SK-N-SH (cell line): ENCODE measurements around the gene CPNE4. TPM values are rescaled to one million over a fixed set of nuclear protein-coding genes. Genes with fewer than 3 reads are reported as not detected.

Experiments
- CTCF ChIA-PET: fragments of 300-600, 350-600 bp; formaldehyde crosslinking; extraction: SDS; loops from one replicate; lab custom pipeline; 2021; lab: Yijun Ruan, JAX
- POLR2A ChIA-PET: fragments of 350-600 bp; sonication (Branson Sonifier 250); formaldehyde crosslinking; extraction: SDS; loops from one replicate; lab custom pipeline; 2020; ENCODE audit warnings: antibody characterized with exemption, inconsistent platforms; lab: Yijun Ruan, JAX
- DNase-seq: peaks from one replicate; pipeline ENCODE4 v3.0.0; 2012
- H2AFZ ChIP-seq: fragments of 200-600 bp; sonication (generic); 2 replicates; pipeline ENCODE4 v1.8.1; 2016; ENCODE audit warnings: antibody characterized with exemption, mild to moderate bottlenecking, low read depth
- H3F3A ChIP-seq: fragments of 200-600 bp; sonication (generic); replicated peaks from 2 replicates; pipeline ENCODE3; 2016; ENCODE audit warnings: antibody characterized with exemption, mild to moderate bottlenecking; ENCODE audit not compliant: insufficient read depth
- H3K27ac ChIP-seq, 2 experiments: fragments of 200-500 bp in 1 of 2; fragments of 200-600 bp in 1 of 2; sonication (Bioruptor generic) in 1 of 2; sonication (generic), shearing (Covaris generic) in 1 of 2; 2 replicates each; pipeline versions ENCODE4 v1.5.1 to v1.6.1; 2014 to 2016; ENCODE audit warnings: low read depth in 2 of 2, inconsistent platforms in 1 of 2, low read length in 1 of 2, mild to moderate bottlenecking in 1 of 2, mixed read lengths in 1 of 2
- H3K27me3 ChIP-seq: fragments of 200-600 bp; sonication (generic), shearing (Covaris generic); 2 replicates; pipeline ENCODE4 v1.6.1; 2016; ENCODE audit warnings: mixed run types; ENCODE audit not compliant: insufficient read depth
- H3K36me3 ChIP-seq, 2 experiments: fragments of 200-500 bp in 1 of 2; fragments of 200-600 bp in 1 of 2; sonication (Bioruptor generic) in 1 of 2; sonication (generic) in 1 of 2; replicated peaks in 1 of 2; 2 replicates each; pipeline versions ENCODE3 to v1.5.1; 2014 to 2016; ENCODE audit warnings: low read length in 1 of 2, mild to moderate bottlenecking in 1 of 2; ENCODE audit not compliant: insufficient read depth in 2 of 2, control insufficient read depth in 1 of 2
- H3K4me1 ChIP-seq, 2 experiments: fragments of 200-500 bp in 1 of 2; fragments of 200-600 bp in 1 of 2; sonication (Bioruptor generic) in 1 of 2; sonication (generic), shearing (Covaris generic) in 1 of 2; 2 replicates each; pipeline versions ENCODE4 v1.5.1 to v1.6.1; 2014 to 2016; ENCODE audit warnings: low read depth in 1 of 2, low read length in 1 of 2, mixed run types in 1 of 2; ENCODE audit not compliant: insufficient read depth in 2 of 2, control insufficient read depth in 1 of 2
- H3K4me2 ChIP-seq: fragments of 200-600 bp; sonication (generic), shearing (Covaris generic); 2 replicates; pipeline ENCODE4 v1.6.1; 2017; ENCODE audit warnings: mixed run types
- H3K4me3 ChIP-seq, 2 experiments: fragments of 200-500 bp in 1 of 2; fragments of 200-600 bp in 1 of 2; sonication (Bioruptor generic) in 1 of 2; sonication (generic), shearing (Covaris generic) in 1 of 2; 2 replicates each; pipeline versions ENCODE4 v1.5.1 to v1.8.1; 2014 to 2016; ENCODE audit warnings: low read depth in 2 of 2, inconsistent platforms in 1 of 2, low read length in 1 of 2, mild to moderate bottlenecking in 1 of 2, mixed read lengths in 1 of 2, moderate library complexity in 1 of 2
- H3K79me2 ChIP-seq: fragments of 200-600 bp; sonication (generic); 2 replicates; pipeline ENCODE4 v1.8.1; 2017; ENCODE audit warnings: mild to moderate bottlenecking; ENCODE audit not compliant: insufficient read depth
- H3K9ac ChIP-seq: fragments of 200-600 bp; sonication (generic); 2 replicates; pipeline ENCODE4 v1.6.1; 2017; ENCODE audit warnings: mixed run types
- H3K9me2 ChIP-seq: fragments of 200-600 bp; sonication (generic); 2 replicates; pipeline ENCODE4 v1.6.1; 2017; ENCODE audit warnings: mixed run types
- H3K9me3 ChIP-seq: fragments of 200-600 bp; sonication (generic); 2 replicates; pipeline ENCODE4 v1.6.1; 2017; ENCODE audit warnings: mixed run types, mild to moderate bottlenecking, moderate library complexity
- H4K20me1 ChIP-seq: fragments of 200-600 bp; sonication (generic); 2 replicates; pipeline ENCODE4 v1.6.1; 2017; ENCODE audit warnings: mild to moderate bottlenecking, mixed run types; ENCODE audit not compliant: insufficient read depth
- ELF1 ChIP-seq: IDR thresholded peaks from 2 replicates; pipeline ENCODE4 v1.4.0; 2012
- RAD21 ChIP-seq: IDR thresholded peaks from 2 replicates; pipeline ENCODE4 v1.6.1; 2012; ENCODE audit warnings: mild to moderate bottlenecking, low read length
- SMC3 ChIP-seq: IDR thresholded peaks from 2 replicates; pipeline ENCODE4 v1.6.1; 2012; ENCODE audit warnings: low read depth, low read length, improper control_type of control experiment
- TCF12 ChIP-seq: IDR thresholded peaks from 2 replicates; pipeline ENCODE4 v1.4.0; 2012
- WGBS: methylation state at CpG from one replicate; pipeline ENCODE4 v1.1.6; 2017; ENCODE audit warnings: low lambda C conversion rate; 5-methylcytosine and 5-hydroxymethylcytosine counted together
- polyA plus RNA-seq, 3 experiments: library from polyadenylated mRNA; depleted of rRNA; stranded (reverse); fragments of >200 nt; gene quantifications; 2 replicates each; pipeline ENCODE4 v1.2.3, GENCODE V29; 2012
- TF ChIP-seq, protein P1 (sequence below): IDR thresholded peaks from 2 replicates; pipeline ENCODE4 v1.4.0; 2012; ENCODE audit warnings: low read depth, borderline replicate concordance
- TF ChIP-seq, protein P2 (sequence below): IDR thresholded peaks from 2 replicates; pipeline ENCODE4; 2012
- TF ChIP-seq, protein P3 (sequence below): IDR thresholded peaks from 2 replicates; pipeline ENCODE4 v1.4.0; 2012; ENCODE audit warnings: low read depth
- TF ChIP-seq, protein P4 (sequence below): fragments of 200-600 bp; sonication (generic); IDR thresholded peaks from 2 replicates; pipeline ENCODE4 v1.6.1; 2017; ENCODE audit warnings: antibody characterized with exemption, mild to moderate bottlenecking, moderate library complexity
- TF ChIP-seq, protein P5 (sequence below): IDR thresholded peaks from 2 replicates; pipeline ENCODE4 v1.6.1; 2012; ENCODE audit warnings: mild to moderate bottlenecking, low read depth, low read length, moderate library complexity

CPNE4 gene
- polyA plus RNA-seq, 1 of the 3 experiments (the other 2 are of a cell fraction) = not detected

DNA sequence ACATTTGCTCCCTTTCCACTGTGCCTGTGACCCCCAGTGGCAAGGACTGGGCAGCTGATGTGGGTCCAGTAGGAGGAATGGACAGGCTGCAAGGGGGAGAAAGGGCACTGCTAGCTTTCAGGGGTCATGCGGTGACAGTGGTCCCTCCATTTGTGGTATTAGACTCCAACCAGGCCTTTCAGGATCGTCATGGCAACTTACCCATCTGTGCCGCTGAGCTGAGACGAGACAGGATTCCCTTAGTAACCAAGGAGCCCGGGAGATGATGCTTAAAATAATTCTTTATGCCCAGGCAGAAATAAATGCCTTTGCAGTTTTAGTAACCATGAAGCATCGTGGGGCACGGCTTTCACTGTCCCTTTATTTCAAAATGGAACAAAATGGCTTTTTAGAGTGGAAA, 516.1 kb downstream of the CPNE4 start:
- TF ChIP-seq ELF1 (no peak), SMC3 (no peak)
- TF ChIP-seq, protein P1, sequence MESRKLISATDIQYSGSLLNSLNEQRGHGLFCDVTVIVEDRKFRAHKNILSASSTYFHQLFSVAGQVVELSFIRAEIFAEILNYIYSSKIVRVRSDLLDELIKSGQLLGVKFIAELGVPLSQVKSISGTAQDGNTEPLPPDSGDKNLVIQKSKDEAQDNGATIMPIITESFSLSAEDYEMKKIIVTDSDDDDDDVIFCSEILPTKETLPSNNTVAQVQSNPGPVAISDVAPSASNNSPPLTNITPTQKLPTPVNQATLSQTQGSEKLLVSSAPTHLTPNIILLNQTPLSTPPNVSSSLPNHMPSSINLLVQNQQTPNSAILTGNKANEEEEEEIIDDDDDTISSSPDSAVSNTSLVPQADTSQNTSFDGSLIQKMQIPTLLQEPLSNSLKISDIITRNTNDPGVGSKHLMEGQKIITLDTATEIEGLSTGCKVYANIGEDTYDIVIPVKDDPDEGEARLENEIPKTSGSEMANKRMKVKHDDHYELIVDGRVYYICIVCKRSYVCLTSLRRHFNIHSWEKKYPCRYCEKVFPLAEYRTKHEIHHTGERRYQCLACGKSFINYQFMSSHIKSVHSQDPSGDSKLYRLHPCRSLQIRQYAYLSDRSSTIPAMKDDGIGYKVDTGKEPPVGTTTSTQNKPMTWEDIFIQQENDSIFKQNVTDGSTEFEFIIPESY = no peak
- TF ChIP-seq, protein P2, sequence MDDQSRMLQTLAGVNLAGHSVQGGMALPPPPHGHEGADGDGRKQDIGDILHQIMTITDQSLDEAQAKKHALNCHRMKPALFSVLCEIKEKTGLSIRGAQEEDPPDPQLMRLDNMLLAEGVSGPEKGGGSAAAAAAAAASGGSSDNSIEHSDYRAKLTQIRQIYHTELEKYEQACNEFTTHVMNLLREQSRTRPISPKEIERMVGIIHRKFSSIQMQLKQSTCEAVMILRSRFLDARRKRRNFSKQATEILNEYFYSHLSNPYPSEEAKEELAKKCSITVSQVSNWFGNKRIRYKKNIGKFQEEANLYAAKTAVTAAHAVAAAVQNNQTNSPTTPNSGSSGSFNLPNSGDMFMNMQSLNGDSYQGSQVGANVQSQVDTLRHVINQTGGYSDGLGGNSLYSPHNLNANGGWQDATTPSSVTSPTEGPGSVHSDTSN = no peak
- TF ChIP-seq, protein P3, sequence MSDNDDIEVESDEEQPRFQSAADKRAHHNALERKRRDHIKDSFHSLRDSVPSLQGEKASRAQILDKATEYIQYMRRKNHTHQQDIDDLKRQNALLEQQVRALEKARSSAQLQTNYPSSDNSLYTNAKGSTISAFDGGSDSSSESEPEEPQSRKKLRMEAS = no peak
- TF ChIP-seq, protein P4, sequence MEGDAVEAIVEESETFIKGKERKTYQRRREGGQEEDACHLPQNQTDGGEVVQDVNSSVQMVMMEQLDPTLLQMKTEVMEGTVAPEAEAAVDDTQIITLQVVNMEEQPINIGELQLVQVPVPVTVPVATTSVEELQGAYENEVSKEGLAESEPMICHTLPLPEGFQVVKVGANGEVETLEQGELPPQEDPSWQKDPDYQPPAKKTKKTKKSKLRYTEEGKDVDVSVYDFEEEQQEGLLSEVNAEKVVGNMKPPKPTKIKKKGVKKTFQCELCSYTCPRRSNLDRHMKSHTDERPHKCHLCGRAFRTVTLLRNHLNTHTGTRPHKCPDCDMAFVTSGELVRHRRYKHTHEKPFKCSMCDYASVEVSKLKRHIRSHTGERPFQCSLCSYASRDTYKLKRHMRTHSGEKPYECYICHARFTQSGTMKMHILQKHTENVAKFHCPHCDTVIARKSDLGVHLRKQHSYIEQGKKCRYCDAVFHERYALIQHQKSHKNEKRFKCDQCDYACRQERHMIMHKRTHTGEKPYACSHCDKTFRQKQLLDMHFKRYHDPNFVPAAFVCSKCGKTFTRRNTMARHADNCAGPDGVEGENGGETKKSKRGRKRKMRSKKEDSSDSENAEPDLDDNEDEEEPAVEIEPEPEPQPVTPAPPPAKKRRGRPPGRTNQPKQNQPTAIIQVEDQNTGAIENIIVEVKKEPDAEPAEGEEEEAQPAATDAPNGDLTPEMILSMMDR = no peak
- Histone ChIP-seq H3K27me3 (no peaks in the 10 kb centered on the region), H3K9ac (no peak overlapping the region), H3K4me3 (no peak overlapping the region), H3K4me1 (no peaks in the 10 kb centered on the region), H2AFZ (no peak overlapping the region), H3K27ac (no peak overlapping the region), H3F3A (no peaks in the 10 kb centered on the region), H4K20me1 (no peaks in the 10 kb centered on the region), H3K79me2 (no peaks in the 10 kb centered on the region), H3K9me3 (no peaks in the 10 kb centered on the region), H3K36me3 (no peaks in the 10 kb centered on the region), H3K9me2 (no peaks in the 10 kb centered on the region), H3K4me2 (no peak overlapping the region)
- CTCF ChIA-PET = interaction anchor here (1.3 kb wide), 1 partner anchor 519 kb away, joined by 4 read pairs; no protein-coding TSS in a partner anchor
- POLR2A ChIA-PET = no interaction called here
- WGBS = 54% methylated on average over 7 of the region's 7 CpGs
- DNase-seq = no peak

- H2AFZ ChIP-seq = peak overlapping the region; percentile 22; the same call in 1 of the 2 replicates
- H3K79me2 ChIP-seq = peaks cover 27% of the 10 kb centered on the region
- CTCF ChIA-PET = interaction anchor here (1.3 kb wide), 1 partner anchor 32 kb away, joined by 3 read pairs; no protein-coding TSS in a partner anchor
- no peaks in the 10 kb centered on the region for H4K20me1 ChIP-seq
- TF ChIP-seq TCF12 (no peak), RAD21 (no peak), ELF1 (no peak)
- TF ChIP-seq, protein P5, sequence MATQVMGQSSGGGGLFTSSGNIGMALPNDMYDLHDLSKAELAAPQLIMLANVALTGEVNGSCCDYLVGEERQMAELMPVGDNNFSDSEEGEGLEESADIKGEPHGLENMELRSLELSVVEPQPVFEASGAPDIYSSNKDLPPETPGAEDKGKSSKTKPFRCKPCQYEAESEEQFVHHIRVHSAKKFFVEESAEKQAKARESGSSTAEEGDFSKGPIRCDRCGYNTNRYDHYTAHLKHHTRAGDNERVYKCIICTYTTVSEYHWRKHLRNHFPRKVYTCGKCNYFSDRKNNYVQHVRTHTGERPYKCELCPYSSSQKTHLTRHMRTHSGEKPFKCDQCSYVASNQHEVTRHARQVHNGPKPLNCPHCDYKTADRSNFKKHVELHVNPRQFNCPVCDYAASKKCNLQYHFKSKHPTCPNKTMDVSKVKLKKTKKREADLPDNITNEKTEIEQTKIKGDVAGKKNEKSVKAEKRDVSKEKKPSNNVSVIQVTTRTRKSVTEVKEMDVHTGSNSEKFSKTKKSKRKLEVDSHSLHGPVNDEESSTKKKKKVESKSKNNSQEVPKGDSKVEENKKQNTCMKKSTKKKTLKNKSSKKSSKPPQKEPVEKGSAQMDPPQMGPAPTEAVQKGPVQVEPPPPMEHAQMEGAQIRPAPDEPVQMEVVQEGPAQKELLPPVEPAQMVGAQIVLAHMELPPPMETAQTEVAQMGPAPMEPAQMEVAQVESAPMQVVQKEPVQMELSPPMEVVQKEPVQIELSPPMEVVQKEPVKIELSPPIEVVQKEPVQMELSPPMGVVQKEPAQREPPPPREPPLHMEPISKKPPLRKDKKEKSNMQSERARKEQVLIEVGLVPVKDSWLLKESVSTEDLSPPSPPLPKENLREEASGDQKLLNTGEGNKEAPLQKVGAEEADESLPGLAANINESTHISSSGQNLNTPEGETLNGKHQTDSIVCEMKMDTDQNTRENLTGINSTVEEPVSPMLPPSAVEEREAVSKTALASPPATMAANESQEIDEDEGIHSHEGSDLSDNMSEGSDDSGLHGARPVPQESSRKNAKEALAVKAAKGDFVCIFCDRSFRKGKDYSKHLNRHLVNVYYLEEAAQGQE = no peak
- H3K4me3 ChIP-seq = no peak overlapping the region
- no peak for DNase-seq
- no peaks in the 10 kb centered on the region for H3K27me3 ChIP-seq
- WGBS = 59% methylated on average over 4 of the region's 4 CpGs
- no peak overlapping the region for H3K9ac ChIP-seq
- H3K4me2 ChIP-seq = no peak overlapping the region
- H3K36me3 ChIP-seq = peaks cover 10% of the 10 kb centered on the region in 2 experiments
- H3K9me2 ChIP-seq = no peaks in the 10 kb centered on the region
- H3F3A ChIP-seq = no peaks in the 10 kb centered on the region
- H3K4me1 ChIP-seq = peaks cover 0 to 12% of the 10 kb centered on the region in 2 experiments; a peak in 2 of 4 replicates
- no peak overlapping the region for H3K27ac ChIP-seq
- H3K9me3 ChIP-seq = no peaks in the 10 kb centered on the region
- POLR2A ChIA-PET = no interaction called here
Measured at GRCh38 chr3:131505421-131505820, 529.4 kb downstream of the CPNE4 start.
